ENCODE results near the gene MRPS7.

Gene MRPS7

DNA sequence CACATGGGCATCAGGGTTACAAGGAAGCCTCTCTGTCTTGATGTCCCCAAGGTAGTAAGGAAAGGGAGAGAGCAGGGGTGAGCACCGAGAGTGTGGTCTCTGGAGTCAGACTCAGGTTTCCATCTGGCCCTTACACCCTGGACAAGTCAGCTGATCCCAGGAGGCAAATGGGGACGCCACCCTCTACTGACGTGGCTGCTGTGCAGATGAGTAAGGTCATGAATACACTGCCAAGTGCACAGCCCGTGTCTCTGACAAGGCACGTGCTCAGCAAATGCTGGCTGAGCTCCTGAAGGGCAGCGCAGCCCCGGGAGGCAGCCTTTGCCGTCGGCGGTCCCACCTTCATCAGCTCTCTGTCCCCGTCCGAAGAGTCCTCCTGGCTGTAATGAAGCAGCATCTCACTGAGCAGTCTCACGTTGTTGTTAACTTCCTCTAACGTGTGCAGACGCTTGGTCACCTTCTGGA lies 19.7 kb upstream of the MRPS7 start:
- no peak overlapping the region for H3K4me3 ChIP-seq (ENCODE audit: low read depth, low read length)
- no peak for DNase-seq (ENCODE audit: low read depth)
- TF ChIP-seq, protein P1, sequence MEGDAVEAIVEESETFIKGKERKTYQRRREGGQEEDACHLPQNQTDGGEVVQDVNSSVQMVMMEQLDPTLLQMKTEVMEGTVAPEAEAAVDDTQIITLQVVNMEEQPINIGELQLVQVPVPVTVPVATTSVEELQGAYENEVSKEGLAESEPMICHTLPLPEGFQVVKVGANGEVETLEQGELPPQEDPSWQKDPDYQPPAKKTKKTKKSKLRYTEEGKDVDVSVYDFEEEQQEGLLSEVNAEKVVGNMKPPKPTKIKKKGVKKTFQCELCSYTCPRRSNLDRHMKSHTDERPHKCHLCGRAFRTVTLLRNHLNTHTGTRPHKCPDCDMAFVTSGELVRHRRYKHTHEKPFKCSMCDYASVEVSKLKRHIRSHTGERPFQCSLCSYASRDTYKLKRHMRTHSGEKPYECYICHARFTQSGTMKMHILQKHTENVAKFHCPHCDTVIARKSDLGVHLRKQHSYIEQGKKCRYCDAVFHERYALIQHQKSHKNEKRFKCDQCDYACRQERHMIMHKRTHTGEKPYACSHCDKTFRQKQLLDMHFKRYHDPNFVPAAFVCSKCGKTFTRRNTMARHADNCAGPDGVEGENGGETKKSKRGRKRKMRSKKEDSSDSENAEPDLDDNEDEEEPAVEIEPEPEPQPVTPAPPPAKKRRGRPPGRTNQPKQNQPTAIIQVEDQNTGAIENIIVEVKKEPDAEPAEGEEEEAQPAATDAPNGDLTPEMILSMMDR (IDR thresholded peaks at IDR 0.05; ENCODE audit: insufficient read depth, low read depth, low read length, missing control alignments): no peak

DNA sequence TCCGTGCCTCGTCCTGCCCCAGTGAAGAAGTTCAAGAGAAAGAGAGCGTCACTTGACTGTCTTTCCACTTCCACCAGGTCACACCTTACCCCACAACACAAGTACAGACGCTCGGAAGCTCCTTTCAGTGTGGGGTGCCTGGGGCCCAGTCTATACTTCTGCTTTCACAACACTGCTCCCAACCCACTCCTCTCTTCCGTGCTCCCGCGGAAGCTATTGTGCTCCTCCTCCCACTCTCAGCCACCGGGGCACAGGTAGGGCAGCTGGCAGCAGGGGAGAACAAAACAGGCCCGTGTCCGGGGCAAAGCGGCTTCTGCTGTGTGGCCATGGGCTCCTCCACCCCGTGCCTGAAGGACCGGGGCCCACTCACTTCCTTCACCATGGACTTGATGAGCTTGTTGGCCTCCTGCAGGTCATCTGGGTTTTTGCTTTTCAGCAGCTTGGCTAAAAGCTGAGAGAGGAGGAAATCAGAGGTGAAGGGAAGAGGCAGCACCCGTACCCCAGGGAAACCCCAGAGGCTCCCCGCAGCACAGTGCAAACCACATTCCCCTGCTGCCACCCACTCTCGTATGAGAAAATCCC lies 19.1 kb upstream of the MRPS7 start:
- no peak overlapping the region for H3K4me3 ChIP-seq (ENCODE audit: low read depth, low read length)
- TF ChIP-seq, protein P1 (IDR thresholded peaks at IDR 0.05; ENCODE audit: insufficient read depth, low read depth, low read length, missing control alignments): no peak
- no peak for DNase-seq (ENCODE audit: low read depth)

DNA sequence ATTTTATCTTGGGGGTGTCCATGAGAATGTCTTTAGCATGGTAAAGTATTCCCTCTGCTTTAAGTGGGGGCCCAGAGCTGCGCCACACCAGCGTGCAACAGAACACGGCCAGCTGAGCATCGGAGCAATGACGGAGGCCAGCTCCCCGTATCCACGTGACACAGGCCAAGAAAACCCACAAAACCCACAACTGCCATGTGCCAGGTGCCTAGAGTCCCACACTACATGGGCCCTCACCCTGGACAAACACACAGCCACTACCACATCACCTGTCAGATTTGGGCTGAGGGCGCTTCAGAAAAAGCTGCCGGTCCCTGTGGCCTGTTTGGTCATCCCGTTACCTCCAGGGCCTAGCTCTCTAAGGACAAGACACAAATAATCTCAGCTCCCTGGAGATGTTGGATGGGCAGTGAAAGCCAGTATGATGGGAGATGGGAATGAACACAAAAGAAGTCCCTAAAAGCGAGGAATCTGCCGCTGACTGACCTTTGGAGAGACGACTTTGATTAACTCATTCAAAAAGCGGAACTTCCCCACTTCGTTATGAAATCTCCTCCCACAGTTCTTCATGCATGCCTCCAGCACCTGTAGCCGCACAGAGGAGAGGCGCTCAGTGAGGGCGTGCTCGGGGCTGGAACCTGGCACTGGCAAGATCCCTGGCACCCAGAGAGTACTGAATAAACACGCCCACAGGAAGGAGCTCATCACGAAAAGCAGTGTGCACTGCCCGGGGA lies 17.4 kb upstream of the MRPS7 start:
- DNase-seq (ENCODE audit: low read depth): no peak

DNA sequence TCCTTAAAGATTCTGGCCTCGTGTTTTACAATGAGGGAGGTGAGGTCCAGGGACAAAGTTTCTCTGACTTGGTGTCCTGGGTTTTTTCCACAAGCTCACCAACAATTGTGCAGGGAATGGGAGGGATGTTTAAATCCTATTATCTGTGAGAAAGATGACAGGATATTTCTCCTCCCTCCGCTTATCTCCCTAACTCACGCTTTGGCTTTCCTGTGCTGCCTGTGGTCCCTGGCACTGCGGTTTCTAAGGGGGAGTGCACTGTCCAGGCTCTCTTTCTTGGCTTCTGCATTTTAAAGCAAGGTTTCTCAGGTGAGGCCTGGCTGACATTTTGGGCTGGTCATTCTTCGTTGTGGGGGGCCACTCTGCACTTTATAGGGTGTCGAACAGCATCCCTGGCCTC lies 16.7 kb upstream of the MRPS7 start:
- no peak overlapping the region for H3K4me3 ChIP-seq (ENCODE audit: low read depth, low read length)
- TF ChIP-seq, protein P1 (IDR thresholded peaks at IDR 0.05; ENCODE audit: insufficient read depth, low read depth, low read length, missing control alignments): no peak
- DNase-seq (ENCODE audit: low read depth): no peak

More for the DNA sequence above, 17.4 kb upstream of the MRPS7 start:
- TF ChIP-seq, protein P1 (IDR thresholded peaks at IDR 0.05; ENCODE audit: insufficient read depth, low read depth, low read length, missing control alignments): no peak
- no peak overlapping the region for H3K4me3 ChIP-seq (ENCODE audit: low read depth, low read length)

DNA sequence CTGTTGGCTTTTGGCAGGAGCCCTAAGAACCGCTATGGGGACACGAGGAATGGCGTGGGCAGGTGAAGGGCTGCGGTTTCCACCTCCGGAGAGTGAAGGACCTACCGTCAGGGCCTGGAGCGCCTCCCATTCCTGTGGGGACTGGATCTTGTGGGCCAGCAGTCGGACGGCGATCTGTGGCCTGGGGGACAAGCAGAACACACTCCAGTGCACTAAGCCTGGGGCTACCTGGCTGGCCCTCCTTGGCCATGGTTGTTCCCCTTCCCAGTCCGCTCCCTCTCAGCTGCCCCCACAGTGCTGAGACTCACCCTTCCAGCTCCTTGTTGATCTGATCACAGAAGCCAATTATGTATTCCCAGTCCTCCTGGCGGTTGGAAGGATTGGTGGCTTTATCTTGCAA lies 15.3 kb upstream of the MRPS7 start:
- TF ChIP-seq, protein P1 (IDR thresholded peaks at IDR 0.05; ENCODE audit: insufficient read depth, low read depth, low read length, missing control alignments): no peak
- no peak for DNase-seq (ENCODE audit: low read depth)
- H3K4me3 ChIP-seq (ENCODE audit: low read depth, low read length): no peak overlapping the region

DNA sequence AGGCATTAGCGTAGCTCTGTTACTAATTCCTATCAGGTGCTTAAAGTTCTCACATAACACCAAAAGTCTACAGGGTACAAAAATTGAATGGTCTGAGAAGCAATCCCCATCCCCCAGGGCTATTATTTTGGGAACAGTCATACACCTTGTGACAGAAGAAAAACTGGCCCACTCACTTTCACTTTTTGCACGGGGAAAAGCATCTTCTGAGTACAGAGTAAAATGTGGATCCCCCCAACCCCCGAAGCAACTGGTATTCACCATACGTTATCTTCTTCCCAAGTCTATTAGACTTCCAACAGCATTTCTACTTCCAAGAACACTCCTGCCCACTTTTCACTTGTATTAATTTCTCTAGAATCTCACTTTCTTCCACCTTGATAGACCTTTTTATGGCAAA lies 12.1 kb upstream of the MRPS7 start:
- no peak for DNase-seq (ENCODE audit: low read depth)
- TF ChIP-seq, protein P1 (IDR thresholded peaks at IDR 0.05; ENCODE audit: insufficient read depth, low read depth, low read length, missing control alignments): no peak
- peak overlapping the region; percentile 38; the same call in 1 of the 2 replicates for H3K4me3 ChIP-seq (ENCODE audit: low read depth, low read length)

All from GM12865 (cell line).